GM12801 (cell line): ENCODE measurements around the gene OPCML.

Experiments
- TF ChIP-seq, protein P1 (sequence below): IDR thresholded peaks from one replicate; pipeline ENCODE4 v1.5.1; 2011; ENCODE audit warnings: control low read depth; ENCODE audit not compliant: insufficient read length; ENCODE audit errors: extremely low read depth

OPCML gene

DNA sequence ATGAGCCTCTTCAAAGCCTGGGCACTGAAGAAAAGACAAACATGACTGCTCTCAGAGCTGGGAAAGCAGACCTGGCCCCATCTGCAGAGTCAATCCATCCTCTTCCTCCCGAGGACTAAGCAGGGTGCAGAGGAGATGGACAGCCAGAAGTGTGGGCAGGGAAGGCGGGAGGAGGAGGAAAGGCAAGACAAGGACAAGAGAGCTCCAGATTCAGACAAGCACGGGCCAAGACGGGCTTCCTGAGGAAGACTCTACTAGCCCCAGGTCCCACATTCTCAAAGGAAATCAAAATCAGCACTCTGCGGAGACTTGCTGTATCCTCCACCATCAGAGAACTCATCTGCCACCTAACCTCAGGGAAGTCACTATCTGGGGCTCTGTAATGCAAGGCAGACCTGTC is 28.5 kb downstream of the OPCML start:
- TF ChIP-seq, protein P1, sequence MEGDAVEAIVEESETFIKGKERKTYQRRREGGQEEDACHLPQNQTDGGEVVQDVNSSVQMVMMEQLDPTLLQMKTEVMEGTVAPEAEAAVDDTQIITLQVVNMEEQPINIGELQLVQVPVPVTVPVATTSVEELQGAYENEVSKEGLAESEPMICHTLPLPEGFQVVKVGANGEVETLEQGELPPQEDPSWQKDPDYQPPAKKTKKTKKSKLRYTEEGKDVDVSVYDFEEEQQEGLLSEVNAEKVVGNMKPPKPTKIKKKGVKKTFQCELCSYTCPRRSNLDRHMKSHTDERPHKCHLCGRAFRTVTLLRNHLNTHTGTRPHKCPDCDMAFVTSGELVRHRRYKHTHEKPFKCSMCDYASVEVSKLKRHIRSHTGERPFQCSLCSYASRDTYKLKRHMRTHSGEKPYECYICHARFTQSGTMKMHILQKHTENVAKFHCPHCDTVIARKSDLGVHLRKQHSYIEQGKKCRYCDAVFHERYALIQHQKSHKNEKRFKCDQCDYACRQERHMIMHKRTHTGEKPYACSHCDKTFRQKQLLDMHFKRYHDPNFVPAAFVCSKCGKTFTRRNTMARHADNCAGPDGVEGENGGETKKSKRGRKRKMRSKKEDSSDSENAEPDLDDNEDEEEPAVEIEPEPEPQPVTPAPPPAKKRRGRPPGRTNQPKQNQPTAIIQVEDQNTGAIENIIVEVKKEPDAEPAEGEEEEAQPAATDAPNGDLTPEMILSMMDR, result no peak

DNA sequence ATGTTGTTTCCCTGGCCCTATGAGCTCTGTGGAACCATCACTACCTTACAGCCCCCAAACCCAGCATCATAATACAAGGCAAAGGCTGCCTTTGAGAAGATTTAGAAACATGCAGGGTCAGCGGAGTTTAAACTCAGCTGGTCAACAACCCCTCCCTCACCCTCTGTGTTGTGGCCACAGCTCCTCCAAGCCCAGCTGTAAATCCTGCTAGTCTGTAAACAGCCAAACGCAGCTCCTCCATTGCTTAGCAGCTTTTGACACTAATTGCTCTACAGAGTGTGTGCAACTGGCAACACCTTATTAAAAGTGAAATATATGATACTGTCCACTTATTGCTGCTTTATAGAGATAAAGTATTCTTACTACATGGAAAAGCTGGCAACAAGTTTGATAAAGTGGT is 29.1 kb downstream of the OPCML start:
- TF ChIP-seq, protein P1, result no peak

DNA sequence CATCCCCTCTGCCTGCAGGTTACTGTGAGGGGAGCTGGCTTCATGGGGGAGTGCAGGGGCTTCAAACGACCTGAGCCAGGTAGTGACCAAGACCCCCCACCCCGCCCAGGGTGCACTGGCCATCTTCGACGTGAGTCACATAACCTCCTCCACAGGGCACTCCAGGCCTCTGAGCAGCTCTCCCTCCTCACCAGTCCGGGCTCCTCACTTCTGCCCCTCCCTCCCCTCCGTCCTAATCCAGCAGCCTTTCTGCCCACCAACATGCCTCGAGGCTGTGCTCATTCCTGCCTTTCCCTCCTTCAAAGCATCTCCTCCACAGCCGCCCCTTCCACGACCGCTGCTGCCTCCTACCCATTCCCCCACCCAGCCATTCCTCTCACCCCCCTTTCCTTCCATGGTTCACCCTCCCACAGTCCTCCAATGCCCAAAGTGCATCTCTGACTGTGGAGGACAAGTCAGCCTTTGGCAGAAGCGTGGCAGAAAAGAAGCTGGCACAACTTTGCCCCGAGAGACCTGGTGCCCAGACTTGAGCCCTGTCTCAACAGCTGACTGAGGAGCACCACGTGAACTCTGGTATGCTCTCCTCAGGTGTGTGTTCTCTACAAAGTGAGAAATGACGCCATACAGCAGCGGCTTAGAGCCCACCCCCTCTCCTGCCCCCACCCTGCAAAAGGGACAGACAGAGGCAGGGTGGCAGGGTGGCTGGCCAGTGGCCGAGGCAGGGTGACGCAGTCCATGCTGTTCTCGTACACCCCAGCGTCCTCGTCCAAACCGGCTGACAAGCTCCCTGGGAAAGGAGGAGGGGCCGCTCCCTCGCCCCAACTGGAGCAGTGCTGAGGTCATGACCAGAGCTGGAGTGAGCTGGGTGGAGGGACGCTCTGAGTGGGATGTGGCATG is 30.4 kb downstream of the OPCML start:
- TF ChIP-seq, protein P1, result no peak

DNA sequence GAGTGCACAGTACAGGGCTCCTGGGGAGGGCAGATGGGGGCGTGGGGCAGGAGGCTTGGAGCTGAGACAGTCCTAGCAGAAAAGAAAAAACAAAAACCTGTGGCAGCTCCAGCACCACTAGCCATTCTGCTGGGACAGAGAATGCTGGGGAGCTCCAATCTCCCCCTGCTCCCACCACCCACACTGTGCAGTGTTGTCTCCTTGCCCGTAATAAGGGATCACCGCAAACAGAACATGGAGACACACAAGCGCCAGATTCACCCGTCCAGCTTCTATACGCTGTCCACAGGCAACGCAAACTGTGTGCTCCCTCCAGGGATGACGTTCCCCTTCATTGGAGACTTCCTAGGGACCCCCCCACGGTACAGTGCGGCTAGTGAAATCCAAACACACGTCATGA is 31.4 kb downstream of the OPCML start:
- TF ChIP-seq, protein P1, result no peak

DNA sequence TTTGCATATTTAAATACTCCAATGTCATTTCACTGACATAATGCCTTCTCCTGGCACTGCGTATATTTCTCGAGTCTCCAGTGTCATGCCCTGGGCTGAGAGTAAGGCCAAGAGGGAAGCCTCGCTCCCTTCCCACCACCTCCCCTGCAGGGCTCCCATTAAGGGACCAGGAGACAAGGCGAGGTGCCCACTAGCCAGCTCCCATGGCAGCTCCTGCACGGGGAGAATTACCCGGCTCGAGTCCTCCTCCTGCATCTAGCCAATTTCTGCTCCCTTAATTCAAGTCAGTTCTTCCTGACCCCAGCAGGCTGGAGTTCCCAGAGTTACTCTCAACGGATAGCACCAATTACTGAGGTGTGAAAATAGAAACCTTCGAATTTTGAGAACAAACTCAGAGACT is 31.9 kb downstream of the OPCML start:
- TF ChIP-seq, protein P1, result no peak

DNA sequence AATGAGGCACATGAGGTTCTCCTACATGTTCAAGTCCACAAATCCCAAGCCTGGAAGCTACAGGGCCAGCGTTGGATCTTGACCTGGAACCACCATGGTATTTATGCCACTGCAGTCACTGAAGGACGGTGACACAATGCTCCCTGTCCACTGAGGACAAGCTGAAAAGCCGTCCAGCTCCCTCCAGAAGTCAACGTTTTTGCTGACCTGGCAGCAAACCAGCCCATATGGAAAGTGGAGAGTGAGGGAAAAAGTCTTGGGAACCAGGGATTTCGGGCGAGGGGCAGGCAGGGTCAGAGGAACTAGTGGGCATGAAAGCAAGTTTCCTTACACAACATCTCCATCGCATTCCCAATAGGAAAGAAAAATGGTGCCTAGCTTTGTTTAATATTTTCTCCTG is 33.3 kb downstream of the OPCML start:
- TF ChIP-seq, protein P1, result no peak

DNA sequence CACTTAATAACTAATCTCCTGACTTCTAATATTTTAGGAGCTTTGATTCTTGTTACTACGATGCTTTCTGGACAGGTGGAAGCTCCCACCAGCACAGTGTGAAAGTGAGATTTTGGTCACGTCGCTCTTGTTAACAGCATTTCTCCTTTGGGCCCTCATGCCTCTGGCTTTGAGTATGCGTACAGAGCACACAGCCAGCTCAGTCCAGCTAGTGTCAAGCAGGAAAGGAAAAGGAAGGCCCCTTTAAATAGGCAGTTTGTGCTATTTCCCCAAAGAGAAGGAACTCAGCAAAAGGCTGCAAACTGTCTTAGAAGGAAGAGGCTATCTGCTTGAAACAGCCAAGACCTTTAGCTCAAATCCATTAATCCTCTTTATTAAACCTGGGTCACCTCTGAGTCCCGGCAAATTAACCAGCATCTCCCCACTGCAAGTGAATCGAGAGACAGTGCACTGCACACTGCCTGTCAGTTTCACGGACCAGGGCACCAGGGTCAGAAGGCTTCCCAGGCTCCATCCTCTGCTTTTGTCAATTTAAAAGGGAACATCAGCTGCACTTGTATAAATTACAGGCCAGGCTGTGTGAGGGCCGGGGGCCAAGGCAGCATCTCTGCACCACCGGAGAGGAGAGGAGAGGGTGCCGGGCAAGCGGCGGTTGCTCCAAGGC is 34.7 kb downstream of the OPCML start:
- TF ChIP-seq, protein P1, result no peak
